A549 (cell line): ENCODE results near the gene GRK4. TPM values are rescaled to one million over a fixed set of nuclear protein-coding genes. Genes with fewer than 3 reads are reported as not detected.

ENCODE experiments used
- ATAC-seq, 2 experiments: fragments of 200-7000 bp in 1 of 2; fragments of >200 bp in 1 of 2; cut with Nextera tagmentation in 1 of 2; cut with Tn5 transposase in 1 of 2; 3 replicates each; pipeline versions ENCODE4 v1.8.0 to v1.9.1; 2018 to 2020; ENCODE audit warnings: mild to moderate bottlenecking in 1 of 2, moderate library complexity in 1 of 2
- CTCF ChIA-PET: fragments of 300-600 bp; sonication (Branson Sonifier 250); formaldehyde crosslinking; extraction: SDS; loops from one replicate; lab custom pipeline; 2021; ENCODE audit warnings: antibody characterized with exemption, inconsistent platforms; lab: Yijun Ruan, JAX
- POLR2A ChIA-PET: fragments of 350-600 bp; formaldehyde crosslinking; extraction: SDS; loops from one replicate; lab custom pipeline; 2021; ENCODE audit warnings: antibody characterized with exemption, inconsistent platforms; lab: Yijun Ruan, JAX
- DNase-seq, 2 experiments: peaks; one replicate each; pipeline versions ENCODE4 v3.0.0 to v3.0.0-alpha.2; 2011 to 2016; ENCODE audit warnings: low read depth in 1 of 2, low spot score in 1 of 2
- FAIRE-seq: peaks from 2 replicates; lab custom pipeline; 2011; peaks lifted over from hg19 to GRCh38; lab: Jason Lieb, UNC
- H3K27ac ChIP-seq, 2 experiments: fragments of >200 bp; sonication (Bioruptor Twin); formaldehyde crosslinking; 3 replicates each; pipeline ENCODE4 v1.5.1; 2016 to 2017
- H3K4me1 ChIP-seq: fragments of >200 bp; sonication (Bioruptor Twin); formaldehyde crosslinking; 3 replicates; pipeline ENCODE4 v1.6.1; 2016
- H3K4me2 ChIP-seq: fragments of >200 bp; sonication (Bioruptor Twin); formaldehyde crosslinking; 3 replicates; pipeline ENCODE4 v1.6.1; 2016
- H3K4me3 ChIP-seq: fragments of >200 bp; sonication (Bioruptor Twin); formaldehyde crosslinking; 3 replicates; pipeline ENCODE4 v1.5.1; 2016
- H3K9me3 ChIP-seq: fragments of >200 bp; sonication (Bioruptor Twin); formaldehyde crosslinking; 3 replicates; pipeline ENCODE4 v1.6.1; 2016
- CBX2 ChIP-seq: fragments of 200-600 bp; sonication (generic); IDR thresholded peaks from 2 replicates; pipeline ENCODE4 v1.6.1; 2016; ENCODE audit warnings: low read depth, mild to moderate bottlenecking, borderline replicate concordance
- CBX8 ChIP-seq: fragments of 200-600 bp; sonication (generic); IDR thresholded peaks from 2 replicates; pipeline ENCODE4 v1.6.1; 2016
- CHD2 ChIP-seq: fragments of 150-350 bp; IDR thresholded peaks from 2 replicates; pipeline ENCODE4 v1.6.1; 2014; ENCODE audit warnings: low read length; ENCODE audit not compliant: partially characterized antibody
- ESRRA ChIP-seq: fragments of 150-350 bp; IDR thresholded peaks from 2 replicates; pipeline ENCODE4 v1.6.1; 2014; ENCODE audit warnings: mild to moderate bottlenecking, low read length, borderline replicate concordance
- FOSB ChIP-seq: fragments of 250-450 bp; sonication (Bioruptor Pico); IDR thresholded peaks from 2 replicates; pipeline ENCODE4 v1.5.0; 2020; ENCODE audit warnings: mild to moderate bottlenecking, moderate library complexity
- HDAC2 ChIP-seq: fragments of 200-600 bp; sonication (generic); IDR thresholded peaks from 2 replicates; pipeline ENCODE4 v1.6.1; 2016
- HOXB5 ChIP-seq: fragments of 250-450 bp; sonication (Bioruptor Pico); IDR thresholded peaks from 2 replicates; pipeline ENCODE4 v1.5.0; 2020; ENCODE audit warnings: mild to moderate bottlenecking, moderate library complexity
- JUN ChIP-seq, 2 experiments: fragments of >200 bp; sonication (Bioruptor Twin); formaldehyde crosslinking; IDR thresholded peaks; 2 replicates in 1 of 2; 3 replicates in 1 of 2; pipeline ENCODE4 v1.6.1; 2016 to 2017
- MAZ ChIP-seq: fragments of 150-350 bp; IDR thresholded peaks from 2 replicates; pipeline ENCODE4 v1.6.1; 2014; ENCODE audit warnings: antibody characterized with exemption, low read depth, low read length, borderline replicate concordance
- PHF8 ChIP-seq: fragments of 200-600 bp; sonication (generic); IDR thresholded peaks from 2 replicates; pipeline ENCODE4 v1.6.1; 2016; ENCODE audit warnings: low read depth, mild to moderate bottlenecking, antibody characterized with exemption, moderate library complexity, borderline replicate concordance
- POLR2AphosphoS2 ChIP-seq: conservative IDR thresholded peaks from 2 replicates; pipeline ENCODE4 v1.6.1; 2012; ENCODE audit warnings: low read length, improper control_type of control experiment, inconsistent platforms
- RAD21 ChIP-seq, 2 experiments: fragments of >200 bp in 1 of 2; sonication (Bioruptor Twin) in 1 of 2; formaldehyde crosslinking in 1 of 2; IDR thresholded peaks in 1 of 2; conservative IDR thresholded peaks in 1 of 2; 2 replicates in 1 of 2; 3 replicates in 1 of 2; pipeline ENCODE4 v1.6.1; 2012 to 2018; ENCODE audit warnings: inconsistent platforms in 1 of 2
- SMC3 ChIP-seq: fragments of >200 bp; sonication (Bioruptor Twin); formaldehyde crosslinking; IDR thresholded peaks from 3 replicates; pipeline ENCODE4 v1.6.1; 2018; ENCODE audit warnings: inconsistent platforms
- SREBF2 ChIP-seq: fragments of 450-650 bp; IDR thresholded peaks from 2 replicates; pipeline ENCODE4 v1.6.1; 2014; ENCODE audit warnings: mild to moderate bottlenecking, moderate library complexity
- ZC3H11A ChIP-seq: fragments of 450-650 bp; IDR thresholded peaks from 2 replicates; pipeline ENCODE4 v1.6.1; 2014; ENCODE audit warnings: antibody characterized with exemption, mild to moderate bottlenecking
- WGBS: methylation state at CpG from one replicate; pipeline ENCODE4 v1.1.6; 2017; ENCODE audit errors: missing lambda C conversion rate; 5-methylcytosine and 5-hydroxymethylcytosine counted together
- polyA plus RNA-seq, 4 experiments: library from polyadenylated mRNA; depleted of rRNA in 3 of 4; stranded (reverse); fragments of >200 nt; fragmentation: RNase III in 1 of 4; extraction: RNeasy Plus Mini Kit Qiagen cat#74134 plus additional on column Dnase treatment in 1 of 4; gene quantifications; 2 replicates in 3 of 4; 3 replicates in 1 of 4; pipeline ENCODE4 v1.2.3, GENCODE V29; 2011 to 2017
- TF ChIP-seq, protein P1 (sequence below): IDR thresholded peaks from 2 replicates; pipeline ENCODE4 v1.6.1; 2012; ENCODE audit warnings: low read depth, borderline replicate concordance
- TF ChIP-seq, protein P2 (sequence below): IDR thresholded peaks from 2 replicates; pipeline ENCODE4 v1.6.1; 2012
- TF ChIP-seq, protein P3 (sequence below): fragments of >200 bp; sonication (Bioruptor Twin); formaldehyde crosslinking; IDR thresholded peaks from 2 replicates; pipeline ENCODE4 v1.6.1; 2016

GRK4 gene
- polyA plus RNA-seq, 2 of the 4 experiments (the other 2 are of a cell fraction): 0.76 to 0.96 TPM

DNA sequence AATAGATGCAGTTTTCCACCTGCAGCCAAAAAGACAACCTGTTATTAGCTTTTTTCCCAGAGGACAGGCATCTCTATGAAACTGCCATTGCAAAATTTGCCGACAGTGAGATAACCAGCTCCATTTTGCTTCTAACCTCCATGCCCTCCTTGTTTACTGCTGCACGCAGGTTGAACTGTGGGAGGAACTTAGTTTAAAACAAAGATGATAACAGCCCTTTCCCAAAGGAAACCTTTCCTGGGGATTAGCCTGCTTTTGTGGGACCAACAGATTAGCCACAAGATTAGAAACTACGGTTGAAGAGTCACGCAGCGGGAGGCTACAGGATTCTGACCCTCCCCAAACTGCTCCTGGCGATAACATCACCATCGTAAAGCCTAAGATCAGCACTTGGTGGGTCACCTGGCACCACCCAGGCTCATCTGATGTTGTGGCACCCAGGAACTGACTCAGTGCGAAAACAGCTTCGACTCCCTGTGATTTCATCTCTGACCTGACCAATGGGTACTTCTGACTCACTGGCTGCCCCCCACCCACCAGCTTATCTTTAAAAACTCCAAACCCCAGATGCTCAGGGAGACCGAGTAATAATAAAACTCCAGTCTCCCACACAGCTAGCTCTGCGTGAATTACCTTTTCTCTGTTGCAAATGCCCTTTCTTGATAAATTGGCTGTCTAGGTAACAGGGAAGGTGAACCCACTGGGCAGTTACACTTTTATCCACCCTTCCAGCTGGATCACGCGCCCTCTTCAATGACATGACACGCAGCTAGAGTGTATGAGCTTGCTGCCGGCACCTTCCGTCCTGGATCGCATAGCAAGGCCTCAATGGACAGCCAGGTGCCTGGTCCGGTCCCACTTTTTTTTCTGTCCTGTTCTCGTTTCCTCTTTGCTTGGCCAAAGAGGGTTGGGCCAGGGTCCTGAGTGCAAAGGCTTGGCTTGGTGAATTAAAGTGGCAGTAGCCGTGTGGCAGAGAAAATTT is 27.3 kb upstream of the GRK4 start:
- FAIRE-seq (no peak), DNase-seq (peak in 1 of 2 experiments; percentile 40), ATAC-seq (peak in 1 of 2 experiments; percentile 3; a peak in 2 of 6 replicates)
- Histone ChIP-seq H3K4me1 (peaks cover 34% of the 10 kb centered on the region), H3K9me3 (no peaks in the 10 kb centered on the region), H3K27ac (peak overlapping the region; percentile 90 to 96), H3K4me2 (peak overlapping the region; percentile 93), H3K4me3 (peak overlapping the region; percentile 90)
- ChIA-PET CTCF (interaction anchor here (0.8 to 2.2 kb wide), 4 partner anchors 11 to 172 kb away, joined by 3 to 7 read pairs (median 6); no protein-coding TSS in a partner anchor), POLR2A (interaction anchor here (0.8 to 1.5 kb wide), 5 partner anchors 8 to 172 kb away, joined by 3 to 6 read pairs (median 4); partner anchors contain the start of gene GRK4)
- TF ChIP-seq MAZ: no peak
- TF ChIP-seq FOSB (CRISPR knock-in tag): no peak
- TF ChIP-seq, protein P1, sequence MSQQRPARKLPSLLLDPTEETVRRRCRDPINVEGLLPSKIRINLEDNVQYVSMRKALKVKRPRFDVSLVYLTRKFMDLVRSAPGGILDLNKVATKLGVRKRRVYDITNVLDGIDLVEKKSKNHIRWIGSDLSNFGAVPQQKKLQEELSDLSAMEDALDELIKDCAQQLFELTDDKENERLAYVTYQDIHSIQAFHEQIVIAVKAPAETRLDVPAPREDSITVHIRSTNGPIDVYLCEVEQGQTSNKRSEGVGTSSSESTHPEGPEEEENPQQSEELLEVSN: no peak
- WGBS: 66% methylated on average over 20 of the region's 20 CpGs

DNA sequence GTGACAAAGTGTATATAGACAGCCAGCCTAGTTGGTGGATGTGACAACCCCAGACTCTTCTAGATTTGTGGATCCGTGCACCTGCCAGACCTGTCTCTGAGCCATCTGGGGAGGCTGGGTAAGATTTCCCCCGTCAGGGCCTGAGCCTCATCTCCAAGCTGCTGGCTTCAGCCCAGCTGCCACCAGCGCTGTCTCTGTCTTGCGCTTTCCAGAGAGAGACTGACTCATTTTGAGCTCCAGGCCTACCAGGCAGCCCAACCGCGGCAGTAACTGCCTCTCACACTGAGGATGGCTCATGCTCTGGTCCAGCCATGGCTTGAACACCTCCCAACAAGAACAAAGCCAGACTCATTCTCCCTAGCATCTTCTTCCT is 26.6 kb upstream of the GRK4 start:
- ATAC-seq (no peak), DNase-seq (no peak), FAIRE-seq (no peak)
- Histone ChIP-seq H3K4me3 (no peak overlapping the region), H3K27ac (peak overlapping the region in 1 of 2 experiments; percentile 96; a peak in 3 of 6 replicates), H3K4me2 (peak overlapping the region; percentile 93), H3K9me3 (no peaks in the 10 kb centered on the region), H3K4me1 (peaks cover 34% of the 10 kb centered on the region)
- ChIA-PET CTCF (interaction anchor here (0.8 to 2.2 kb wide), 3 partner anchors 10 to 107 kb away, joined by 3 to 7 read pairs (median 3); no protein-coding TSS in a partner anchor), POLR2A (interaction anchor here (1.2 kb wide), 1 partner anchor 8 kb away, joined by 4 read pairs; no protein-coding TSS in a partner anchor)
- WGBS: 66% methylated on average over 6 of the region's 6 CpGs
- no peak for TF ChIP-seq ZC3H11A
- TF ChIP-seq POLR2AphosphoS2: 0 out of 2 replicates have a peak, but pooled peaks have one; percentile 57
- TF ChIP-seq, all 56 proteins: peak for 1

DNA sequence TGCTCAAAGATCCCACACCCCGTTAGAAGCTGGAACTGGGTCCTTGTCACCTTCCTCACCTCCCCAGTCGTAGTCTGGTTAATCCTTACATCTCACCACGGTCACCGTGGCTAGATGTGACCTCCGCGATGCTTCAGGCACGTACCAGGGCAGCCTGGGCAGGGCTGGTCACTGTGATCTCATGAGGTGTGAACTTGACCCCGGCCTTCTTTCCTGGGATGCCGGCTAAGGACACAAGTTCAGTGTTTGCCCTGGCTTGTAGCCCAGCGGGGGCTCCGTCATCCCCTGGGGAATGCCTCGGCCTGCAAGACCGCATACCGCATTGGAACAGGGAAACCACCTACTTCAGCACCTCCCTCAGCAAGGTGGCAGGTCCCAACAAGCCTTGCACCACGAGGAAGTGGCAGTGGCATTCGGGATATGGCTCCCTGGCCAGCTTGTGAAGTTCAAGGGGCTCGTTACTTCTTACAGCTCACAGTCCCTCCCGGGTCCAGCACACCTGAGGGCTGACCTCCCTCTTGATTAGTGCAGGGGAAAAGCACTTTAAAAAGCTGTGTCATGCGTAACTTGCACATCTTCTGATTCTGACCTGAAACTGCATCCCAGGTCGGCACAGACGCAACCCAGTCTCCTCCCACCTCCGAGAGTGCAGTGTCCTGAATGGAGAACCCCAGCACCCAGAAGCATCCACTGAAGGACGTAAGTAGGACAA is 26.1 kb upstream of the GRK4 start:
- Histone ChIP-seq H3K4me2 (peak overlapping the region; percentile 93; the same call in 2 of the 3 replicates), H3K4me1 (peaks cover 34% of the 10 kb centered on the region), H3K4me3 (no peak overlapping the region), H3K27ac (peak overlapping the region; percentile 10 to 96; a peak in 3 of 6 replicates), H3K9me3 (no peaks in the 10 kb centered on the region)
- POLR2A ChIA-PET: no interaction called here
- ATAC-seq: no peak
- 62% methylated on average over 11 of the region's 23 CpGs for WGBS
- TF ChIP-seq CHD2 (no peak), MAZ (no peak), ESRRA (no peak), SREBF2 (no peak), SMC3 (no peak), CBX8 (no peak), CBX2 (no peak), JUN (IDR thresholded peaks at IDR 0.05) (no peak), PHF8 (no peak), HOXB5 (CRISPR knock-in tag) (no peak), POLR2AphosphoS2 (no peak; the same call in none of the 2 replicates), HDAC2 (no peak), RAD21 (conservative IDR thresholded peaks at IDR 0.05 in 1 of 2, IDR thresholded peaks at IDR 0.05 in 1 of 2) (no peak)
- TF ChIP-seq, protein P2, sequence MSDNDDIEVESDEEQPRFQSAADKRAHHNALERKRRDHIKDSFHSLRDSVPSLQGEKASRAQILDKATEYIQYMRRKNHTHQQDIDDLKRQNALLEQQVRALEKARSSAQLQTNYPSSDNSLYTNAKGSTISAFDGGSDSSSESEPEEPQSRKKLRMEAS: no peak; the same call in 1 of the 2 replicates
- TF ChIP-seq, protein P3, sequence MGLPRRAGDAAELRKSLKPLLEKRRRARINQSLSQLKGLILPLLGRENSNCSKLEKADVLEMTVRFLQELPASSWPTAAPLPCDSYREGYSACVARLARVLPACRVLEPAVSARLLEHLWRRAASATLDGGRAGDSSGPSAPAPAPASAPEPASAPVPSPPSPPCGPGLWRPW: no peak
- TF ChIP-seq, protein P1: no peak
- DNase-seq: peak in 1 of 2 experiments; percentile 29
- FAIRE-seq: no peak
- CTCF ChIA-PET: interaction anchor here (0.8 to 2.2 kb wide), 3 partner anchors 10 to 107 kb away, joined by 3 to 7 read pairs (median 3); no protein-coding TSS in a partner anchor
